Neural cell (in vitro differentiated cells): ENCODE results near the gene ZSWIM8. TPM values are rescaled to one million over a fixed set of nuclear protein-coding genes. Genes with fewer than 3 reads are reported as not detected.

ENCODE experiments used
- H2AFZ ChIP-seq: fragments of 200-600, 300-800 bp; sonication (generic), shearing (Covaris generic); 2 replicates; pipeline ENCODE4 v1.6.0; 2014; ENCODE audit warnings: low read depth, mild to moderate bottlenecking, antibody characterized with exemption, low read length, moderate library complexity
- H3F3A ChIP-seq: fragments of 200-600 bp; shearing (Covaris generic); 2 replicates; pipeline ENCODE4 v1.6.1; 2016; ENCODE audit warnings: mild to moderate bottlenecking, moderate library complexity, mixed read lengths, antibody characterized with exemption, low read length; ENCODE audit not compliant: insufficient read depth, poor library complexity, severe bottlenecking
- H3K27ac ChIP-seq: fragments of 200-600, 300-800 bp; sonication (generic), shearing (Covaris generic); 2 replicates; pipeline ENCODE4 v1.5.1; 2014; ENCODE audit warnings: mild to moderate bottlenecking, low read length, moderate library complexity
- H3K27me3 ChIP-seq: fragments of 300-800, 200-600 bp; sonication (generic), shearing (Covaris generic); 2 replicates; pipeline ENCODE4 v1.6.0; 2014; ENCODE audit warnings: mild to moderate bottlenecking, low read depth, low read length, moderate library complexity; ENCODE audit not compliant: insufficient read depth
- H3K36me3 ChIP-seq: fragments of 300-800, 200-600 bp; sonication (generic), shearing (Covaris generic); 2 replicates; pipeline ENCODE4 v1.5.1; 2014; ENCODE audit warnings: mild to moderate bottlenecking, antibody characterized with exemption, low read length, moderate library complexity; ENCODE audit not compliant: insufficient read depth
- H3K4me2 ChIP-seq: fragments of 300-800, 200-600 bp; sonication (generic), shearing (Covaris generic); 2 replicates; pipeline ENCODE4 v1.6.0; 2014; ENCODE audit warnings: mild to moderate bottlenecking, low read length
- H3K4me3 ChIP-seq: fragments of 300-800, 200-600 bp; sonication (generic), shearing (Covaris generic); 2 replicates; pipeline ENCODE4 v1.5.1; 2014; ENCODE audit warnings: mild to moderate bottlenecking, low read length, moderate library complexity
- H3K79me2 ChIP-seq: fragments of 200-600 bp; shearing (Covaris generic); replicated peaks from 2 replicates; pipeline ENCODE4 v1.6.0; 2014; ENCODE audit warnings: mild to moderate bottlenecking, low read length, moderate library complexity; ENCODE audit not compliant: insufficient read depth
- H3K9ac ChIP-seq: fragments of 300-800, 200-600 bp; sonication (generic), shearing (Covaris generic); 2 replicates; pipeline ENCODE4 v1.6.1; 2016; ENCODE audit warnings: mild to moderate bottlenecking, low read length, mixed read lengths
- H3K9me2 ChIP-seq: fragments of 200-600 bp; shearing (Covaris generic); 2 replicates; pipeline ENCODE4 v1.6.1; 2016; ENCODE audit warnings: mild to moderate bottlenecking, low read length, mixed read lengths; ENCODE audit not compliant: insufficient read depth
- H3K9me3 ChIP-seq: fragments of 200-600, 300-800 bp; sonication (generic), shearing (Covaris generic); 2 replicates; pipeline ENCODE4 v1.6.1; 2016; ENCODE audit warnings: mild to moderate bottlenecking, mixed run types, low read length, moderate library complexity, mixed read lengths
- H4K20me1 ChIP-seq: fragments of 200-600 bp; shearing (Covaris generic); 2 replicates; pipeline ENCODE4 v1.6.1; 2016; ENCODE audit warnings: mild to moderate bottlenecking, mixed run types; ENCODE audit not compliant: insufficient read depth
- CTCF ChIP-seq: fragments of 450-650 bp; IDR thresholded peaks from 2 replicates; pipeline ENCODE4 v1.5.1; 2014; ENCODE audit warnings: antibody characterized with exemption, mild to moderate bottlenecking, moderate library complexity; ENCODE audit not compliant: poor library complexity, severe bottlenecking
- EP300 ChIP-seq: fragments of 450-650 bp; conservative IDR thresholded peaks from 2 replicates; pipeline ENCODE4 v1.6.1; 2014; ENCODE audit warnings: antibody characterized with exemption, mild to moderate bottlenecking, moderate library complexity; ENCODE audit not compliant: poor library complexity, severe bottlenecking
- EZH2 ChIP-seq: fragments of 200-600, 300-800 bp; shearing (Covaris generic), sonication (generic); IDR thresholded peaks from 2 replicates; pipeline ENCODE4 v1.6.1; 2014; ENCODE audit warnings: antibody characterized with exemption, low read length, borderline replicate concordance, mild to moderate bottlenecking; ENCODE audit not compliant: insufficient read depth, poor library complexity, severe bottlenecking
- MXI1 ChIP-seq: fragments of 450-650 bp; conservative IDR thresholded peaks from 2 replicates; pipeline ENCODE4 v1.6.1; 2014; ENCODE audit warnings: antibody characterized with exemption, mild to moderate bottlenecking; ENCODE audit not compliant: poor library complexity, severe bottlenecking
- POLR2AphosphoS5 ChIP-seq: IDR thresholded peaks from 2 replicates; pipeline ENCODE4 v1.6.1; 2012
- RAD21 ChIP-seq: fragments of 450-650 bp; conservative IDR thresholded peaks from 2 replicates; pipeline ENCODE4 v1.6.1; 2014; ENCODE audit warnings: antibody characterized with exemption, mild to moderate bottlenecking, moderate library complexity
- REST ChIP-seq: IDR thresholded peaks from 2 replicates; pipeline ENCODE4 v1.6.1; 2012; ENCODE audit warnings: borderline replicate concordance
- SMC3 ChIP-seq: fragments of 450-650 bp; conservative IDR thresholded peaks from 2 replicates; pipeline ENCODE4 v1.6.1; 2014; ENCODE audit warnings: antibody characterized with exemption, mild to moderate bottlenecking, moderate library complexity; ENCODE audit not compliant: poor library complexity
- TAF1 ChIP-seq: IDR thresholded peaks from 2 replicates; pipeline ENCODE4 v1.6.1; 2012; ENCODE audit warnings: low read depth
- polyA plus RNA-seq: library from polyadenylated mRNA; depleted of rRNA; stranded (reverse); fragments of >200 nt; gene quantifications from 2 replicates; pipeline ENCODE4 v1.2.3, GENCODE V29; 2014

Gene ZSWIM8
- polyA plus RNA-seq, 1 donor from 2014 or later: 69.1 TPM

GRCh38 chr10:73756183-73756582 is 29.2 kb upstream of the ZSWIM8 start:
- Histone ChIP-seq H3K9me2 (no peaks in the 10 kb centered on the region), H3K9ac (no peak overlapping the region), H3K79me2 (no peaks in the 10 kb centered on the region), H4K20me1 (no peaks in the 10 kb centered on the region), H3K4me3 (no peak overlapping the region), H3K9me3 (no peaks in the 10 kb centered on the region), H2AFZ (no peak overlapping the region), H3K27me3 (no peaks in the 10 kb centered on the region), H3K4me2 (no peak overlapping the region), H3F3A (no peaks in the 10 kb centered on the region), H3K27ac (no peak overlapping the region), H3K36me3 (no peaks in the 10 kb centered on the region)
- TF ChIP-seq EP300: no peak
- TF ChIP-seq REST: no peak
- TF ChIP-seq MXI1: no peak
- no peak for TF ChIP-seq EZH2
- no peak for TF ChIP-seq CTCF
- TF ChIP-seq SMC3: no peak

GRCh38 chr10:73758704-73759511 is 26.5 kb upstream of the ZSWIM8 start:
- H3K79me2 ChIP-seq: no peaks in the 10 kb centered on the region

More at GRCh38 chr10:73758704-73759511, 26.5 kb upstream of the ZSWIM8 start:
- Histone ChIP-seq H4K20me1 (no peaks in the 10 kb centered on the region), H3K27ac (no peak overlapping the region), H3K27me3 (no peaks in the 10 kb centered on the region), H3K9ac (no peak overlapping the region), H3K4me2 (no peak overlapping the region), H3K36me3 (no peaks in the 10 kb centered on the region), H3K9me2 (no peaks in the 10 kb centered on the region), H3F3A (no peaks in the 10 kb centered on the region), H3K9me3 (no peaks in the 10 kb centered on the region), H3K4me3 (no peak overlapping the region), H2AFZ (no peak overlapping the region)
- TF ChIP-seq REST (no peak), CTCF (no peak), EZH2 (no peak), SMC3 (no peak), TAF1 (no peak), MXI1 (no peak), RAD21 (no peak), POLR2AphosphoS5 (no peak)
